ENCODE data around the gene EPB41. TPM values are rescaled to one million over a fixed set of nuclear protein-coding genes. Genes with fewer than 3 reads are reported as not detected.
"Not testable (repeated sequence)": the region's sequence is repeated elsewhere in the genome, so short reads cannot be mapped to it uniquely, and the experiment has no call there.

EPB41 gene
- total RNA-seq, 2 experiments from 2014 or later = 162 to 170 TPM

- ATAC-seq (ENCODE audit: low read depth) (no peak), DNase-seq (no peak)
- POLR2A ChIA-PET = no interaction called here
- no peak overlapping the region for H3K4me3 Mint-ChIP-seq
- peaks cover 10% of the 10 kb centered on the region for H3K4me1 Mint-ChIP-seq
- H3K27ac Mint-ChIP-seq = no peak overlapping the region
- peaks cover 7% of the 10 kb centered on the region for H3K36me3 Mint-ChIP-seq
- H3K27me3 Mint-ChIP-seq = no peaks in the 10 kb centered on the region
- H3K9me3 Mint-ChIP-seq = no peaks in the 10 kb centered on the region
Measured at GRCh38 chr1:29064064-29064463, 149.7 kb downstream of the EPB41 start.

GRCh38 chr1:29077155-29077554 is 162.8 kb downstream of the EPB41 start:
- no peaks in the 10 kb centered on the region for H3K4me1 Mint-ChIP-seq
- DNase-seq = no peak
- peaks cover 8% of the 10 kb centered on the region for H3K36me3 Mint-ChIP-seq
- ATAC-seq (ENCODE audit: low read depth) = no peak
- no peak overlapping the region for H3K4me3 Mint-ChIP-seq
- H3K27ac Mint-ChIP-seq = no peak overlapping the region
- POLR2A ChIA-PET = no interaction called here
- no peaks in the 10 kb centered on the region for H3K9me3 Mint-ChIP-seq
- no peaks in the 10 kb centered on the region for H3K27me3 Mint-ChIP-seq

- DNase-seq; POLR2A ChIA-PET; H3K27ac Mint-ChIP-seq; H3K36me3 Mint-ChIP-seq; H3K4me1 Mint-ChIP-seq; ATAC-seq (ENCODE audit: low read depth); H3K9me3 Mint-ChIP-seq; H3K27me3 Mint-ChIP-seq; H3K4me3 Mint-ChIP-seq: not testable (repeated sequence)
Measured at GRCh38 chr1:29079916-29080629, 165.7 kb downstream of the EPB41 start.

- Mint-ChIP-seq H3K4me3 (no peak overlapping the region), H3K27me3 (no peaks in the 10 kb centered on the region), H3K4me1 (peaks cover 2% of the 10 kb centered on the region), H3K36me3 (peaks cover 3% of the 10 kb centered on the region), H3K27ac (no peak overlapping the region), H3K9me3 (no peaks in the 10 kb centered on the region)
- ATAC-seq (ENCODE audit: low read depth) (no peak), DNase-seq (no peak)
- POLR2A ChIA-PET = no interaction called here
Measured at GRCh38 chr1:29081201-29081600, 166.8 kb downstream of the EPB41 start.

GRCh38 chr1:29082519-29082918 is 168.2 kb downstream of the EPB41 start:
- Mint-ChIP-seq H3K27me3 (no peaks in the 10 kb centered on the region), H3K4me1 (peaks cover 2% of the 10 kb centered on the region), H3K9me3 (no peaks in the 10 kb centered on the region), H3K27ac (no peak overlapping the region), H3K4me3 (no peak overlapping the region), H3K36me3 (peaks cover 1% of the 10 kb centered on the region)
- ATAC-seq (ENCODE audit: low read depth) (no peak), DNase-seq (no peak)
- POLR2A ChIA-PET = no interaction called here

GRCh38 chr1:29083317-29084195 is 169.2 kb downstream of the EPB41 start:
- Mint-ChIP-seq H3K27me3 (no peaks in the 10 kb centered on the region), H3K4me1 (peaks cover 2% of the 10 kb centered on the region), H3K36me3 (peaks cover 1% of the 10 kb centered on the region), H3K9me3 (no peaks in the 10 kb centered on the region), H3K4me3 (no peak overlapping the region), H3K27ac (no peak overlapping the region)
- DNase-seq (no peak), ATAC-seq (ENCODE audit: low read depth) (no peak)
- POLR2A ChIA-PET = no interaction called here

- DNase-seq = no peak
- no peak overlapping the region for H3K4me3 Mint-ChIP-seq
- ATAC-seq (ENCODE audit: low read depth) = no peak
- H3K27ac Mint-ChIP-seq = no peak overlapping the region
- H3K27me3 Mint-ChIP-seq = no peaks in the 10 kb centered on the region
- H3K9me3 Mint-ChIP-seq = no peaks in the 10 kb centered on the region
- H3K4me1 Mint-ChIP-seq = peaks cover 2% of the 10 kb centered on the region
- H3K36me3 Mint-ChIP-seq = peaks cover 1% of the 10 kb centered on the region
- POLR2A ChIA-PET = no interaction called here
Measured at GRCh38 chr1:29084196-29084521, 169.8 kb downstream of the EPB41 start.

- ATAC-seq (ENCODE audit: low read depth) (no peak), DNase-seq (no peak)
- no peak overlapping the region for H3K27ac Mint-ChIP-seq
- H3K4me3 Mint-ChIP-seq = no peak overlapping the region
- POLR2A ChIA-PET = no interaction called here
- H3K36me3 Mint-ChIP-seq = peaks cover 33% of the 10 kb centered on the region
- H3K27me3 Mint-ChIP-seq = no peaks in the 10 kb centered on the region
- H3K9me3 Mint-ChIP-seq = peaks cover 2% of the 10 kb centered on the region
- peaks cover 2% of the 10 kb centered on the region for H3K4me1 Mint-ChIP-seq
Measured at GRCh38 chr1:29090937-29091618, 176.7 kb downstream of the EPB41 start.

GRCh38 chr1:29092704-29093103 is 178.3 kb downstream of the EPB41 start:
- H3K36me3 Mint-ChIP-seq = peaks cover 33% of the 10 kb centered on the region

GRCh38 chr1:29094433-29094832 is 180.1 kb downstream of the EPB41 start:
- Mint-ChIP-seq H3K4me3 (no peak overlapping the region), H3K27ac (no peak overlapping the region), H3K4me1 (peaks cover 2% of the 10 kb centered on the region), H3K27me3 (no peaks in the 10 kb centered on the region), H3K9me3 (peaks cover 2% of the 10 kb centered on the region), H3K36me3 (peaks cover 38% of the 10 kb centered on the region)
- DNase-seq (no peak), ATAC-seq (ENCODE audit: low read depth) (no peak)
- POLR2A ChIA-PET = no interaction called here

More at GRCh38 chr1:29092704-29093103, 178.3 kb downstream of the EPB41 start:
- H3K27ac Mint-ChIP-seq; POLR2A ChIA-PET; H3K9me3 Mint-ChIP-seq; H3K27me3 Mint-ChIP-seq; ATAC-seq (ENCODE audit: low read depth); H3K4me3 Mint-ChIP-seq; H3K4me1 Mint-ChIP-seq; DNase-seq: not testable (repeated sequence)

GRCh38 chr1:29094954-29095353 is 180.6 kb downstream of the EPB41 start:
- POLR2A ChIA-PET = no interaction called here
- Mint-ChIP-seq H3K4me3 (no peak overlapping the region), H3K27me3 (no peaks in the 10 kb centered on the region), H3K4me1 (peaks cover 2% of the 10 kb centered on the region), H3K9me3 (peaks cover 2% of the 10 kb centered on the region), H3K36me3 (peaks cover 40% of the 10 kb centered on the region), H3K27ac (no peak overlapping the region)
- DNase-seq (no peak), ATAC-seq (ENCODE audit: low read depth) (no peak)

- Mint-ChIP-seq H3K36me3 (peaks cover 34% of the 10 kb centered on the region), H3K9me3 (peaks cover 2% of the 10 kb centered on the region), H3K4me1 (peaks cover 2% of the 10 kb centered on the region), H3K27ac (no peak overlapping the region), H3K27me3 (no peaks in the 10 kb centered on the region), H3K4me3 (no peak overlapping the region)
- no peak for ATAC-seq (ENCODE audit: low read depth)
- no peak for DNase-seq
- POLR2A ChIA-PET = interaction anchor here (0.6 kb wide), 1 partner anchor 25 kb away, joined by 3 read pairs; no protein-coding TSS in a partner anchor
Measured at GRCh38 chr1:29096231-29096886, 182.0 kb downstream of the EPB41 start.

- H3K9me3 Mint-ChIP-seq = no peaks in the 10 kb centered on the region
- POLR2A ChIA-PET = no interaction called here
- H3K27me3 Mint-ChIP-seq = no peaks in the 10 kb centered on the region
- no peak overlapping the region for H3K4me3 Mint-ChIP-seq
- H3K36me3 Mint-ChIP-seq = peaks cover 20% of the 10 kb centered on the region
- ATAC-seq (ENCODE audit: low read depth) (no peak), DNase-seq (no peak)
- peaks cover 2% of the 10 kb centered on the region for H3K4me1 Mint-ChIP-seq
- no peak overlapping the region for H3K27ac Mint-ChIP-seq
Measured at GRCh38 chr1:29099286-29099685, 184.9 kb downstream of the EPB41 start.
